Spleen (tissue), 7 donors: Measurements from ENCODE around the gene FAM78B.

ENCODE experiments used
- POLR2A ChIP-seq, 3 donors: fragments of 450-650 bp; IDR thresholded peaks; one replicate each; pipeline ENCODE4 v1.5.1; 2017; ENCODE audit warnings: antibody characterized with exemption in 3 of 3, mild to moderate bottlenecking in 1 of 3
- TF ChIP-seq, protein P1 (sequence below), 11 experiments: fragments of 200-600 bp in 7 of 11; fragments of 450-650 bp in 4 of 11; sonication (generic) in 4 of 11; IDR thresholded peaks in 8 of 11; conservative IDR thresholded peaks in 3 of 11; 1 replicate in 7 of 11; 2 replicates in 4 of 11; pipeline versions ENCODE4 v1.4.0 to v1.8.0; 2016 to 2021; ENCODE audit warnings: antibody characterized with exemption in 11 of 11, inconsistent platforms in 4 of 11, mild to moderate bottlenecking in 1 of 11
- donor health status: DM: no; HTN: no; CAD: no; lungs with moderate emphysema.
- donor health status: DM: no; HTN: no; CAD: no.
- donor health status: DM: no; HTN: no; CAD: no.

DNA sequence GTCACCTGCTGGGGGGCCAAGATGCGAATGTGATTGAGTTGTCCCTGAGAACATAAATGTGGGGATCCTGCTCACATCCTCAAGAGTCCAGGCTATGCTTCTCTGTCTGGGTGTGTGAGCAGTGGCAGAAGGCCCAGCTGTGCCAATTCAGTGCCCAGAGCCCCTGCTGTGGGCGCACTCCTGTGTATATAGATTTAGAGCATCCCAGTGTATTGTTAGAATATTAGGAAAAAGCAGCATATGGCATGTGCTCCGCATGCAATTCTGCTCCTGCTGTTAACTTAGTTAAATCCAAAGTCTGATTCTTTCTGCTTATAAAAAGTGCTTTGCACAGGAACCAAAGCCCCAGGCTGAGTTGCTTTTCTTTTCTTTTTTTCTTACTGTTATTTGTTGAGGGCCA is 37.8 kb downstream of the FAM78B start:
- no peak for TF ChIP-seq POLR2A (IDR thresholded peaks at IDR 0.05)
- TF ChIP-seq, protein P1, sequence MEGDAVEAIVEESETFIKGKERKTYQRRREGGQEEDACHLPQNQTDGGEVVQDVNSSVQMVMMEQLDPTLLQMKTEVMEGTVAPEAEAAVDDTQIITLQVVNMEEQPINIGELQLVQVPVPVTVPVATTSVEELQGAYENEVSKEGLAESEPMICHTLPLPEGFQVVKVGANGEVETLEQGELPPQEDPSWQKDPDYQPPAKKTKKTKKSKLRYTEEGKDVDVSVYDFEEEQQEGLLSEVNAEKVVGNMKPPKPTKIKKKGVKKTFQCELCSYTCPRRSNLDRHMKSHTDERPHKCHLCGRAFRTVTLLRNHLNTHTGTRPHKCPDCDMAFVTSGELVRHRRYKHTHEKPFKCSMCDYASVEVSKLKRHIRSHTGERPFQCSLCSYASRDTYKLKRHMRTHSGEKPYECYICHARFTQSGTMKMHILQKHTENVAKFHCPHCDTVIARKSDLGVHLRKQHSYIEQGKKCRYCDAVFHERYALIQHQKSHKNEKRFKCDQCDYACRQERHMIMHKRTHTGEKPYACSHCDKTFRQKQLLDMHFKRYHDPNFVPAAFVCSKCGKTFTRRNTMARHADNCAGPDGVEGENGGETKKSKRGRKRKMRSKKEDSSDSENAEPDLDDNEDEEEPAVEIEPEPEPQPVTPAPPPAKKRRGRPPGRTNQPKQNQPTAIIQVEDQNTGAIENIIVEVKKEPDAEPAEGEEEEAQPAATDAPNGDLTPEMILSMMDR (IDR thresholded peaks at IDR 0.05 in 8 of 11, conservative IDR thresholded peaks at IDR 0.05 in 3 of 11): no peak
